Jurkat, Clone E6-1 (cell line): ENCODE results near the gene CNOT2.
"Not testable (repeated sequence)": the region's sequence is repeated elsewhere in the genome, so short reads cannot be mapped to it uniquely, and the experiment has no call there.

Experiments
- DNase-seq: peaks from one replicate; pipeline ENCODE4 v3.0.0-alpha.2; 2011; ENCODE audit warnings: low read depth, low spot score
- H3K4me3 ChIP-seq: 2 replicates; pipeline ENCODE4 v1.5.1; 2011; ENCODE audit warnings: mild to moderate bottlenecking, low read length, control low read depth, moderate library complexity

CNOT2 gene

DNA sequence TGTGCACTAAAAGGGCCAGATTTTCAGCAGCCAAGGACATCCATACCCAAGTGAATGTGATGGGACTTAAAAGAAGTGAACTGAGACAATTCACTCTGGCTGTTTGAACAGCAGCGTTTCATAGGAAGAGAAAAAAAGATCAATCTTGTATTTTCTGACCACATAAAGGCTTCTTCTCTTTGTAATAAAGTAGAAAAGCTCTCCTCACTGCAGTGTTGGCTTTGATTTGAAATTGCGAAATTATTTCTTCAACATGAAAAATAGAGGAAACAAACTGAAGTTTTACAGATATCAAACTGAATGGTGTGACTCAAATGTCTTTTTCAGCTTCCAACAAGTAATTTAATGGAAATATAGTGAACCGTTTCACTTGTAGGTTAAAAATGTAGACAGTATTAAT is 111.6 kb downstream of the CNOT2 start:
- DNase-seq = peak; percentile 45
- no peak overlapping the region for H3K4me3 ChIP-seq

DNA sequence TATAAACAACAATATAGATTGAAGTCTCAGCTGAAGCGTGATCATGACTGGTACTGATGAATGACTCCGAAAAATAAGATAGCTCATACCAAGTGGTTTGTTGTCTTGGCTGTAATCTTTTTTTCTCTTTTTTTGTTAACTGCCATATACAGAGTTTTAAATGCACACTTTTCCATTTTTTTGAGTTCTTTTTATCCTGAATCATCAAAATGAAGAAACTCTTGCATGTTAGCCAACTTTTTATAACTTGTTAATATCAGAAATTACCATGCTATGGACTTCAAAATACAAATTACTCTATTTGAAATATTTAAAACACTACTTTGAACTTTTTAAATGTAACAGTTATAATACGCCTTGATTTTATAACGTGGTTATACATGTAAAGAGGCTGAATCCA is 112.7 kb downstream of the CNOT2 start:
- no peak overlapping the region for H3K4me3 ChIP-seq
- DNase-seq = no peak

DNA sequence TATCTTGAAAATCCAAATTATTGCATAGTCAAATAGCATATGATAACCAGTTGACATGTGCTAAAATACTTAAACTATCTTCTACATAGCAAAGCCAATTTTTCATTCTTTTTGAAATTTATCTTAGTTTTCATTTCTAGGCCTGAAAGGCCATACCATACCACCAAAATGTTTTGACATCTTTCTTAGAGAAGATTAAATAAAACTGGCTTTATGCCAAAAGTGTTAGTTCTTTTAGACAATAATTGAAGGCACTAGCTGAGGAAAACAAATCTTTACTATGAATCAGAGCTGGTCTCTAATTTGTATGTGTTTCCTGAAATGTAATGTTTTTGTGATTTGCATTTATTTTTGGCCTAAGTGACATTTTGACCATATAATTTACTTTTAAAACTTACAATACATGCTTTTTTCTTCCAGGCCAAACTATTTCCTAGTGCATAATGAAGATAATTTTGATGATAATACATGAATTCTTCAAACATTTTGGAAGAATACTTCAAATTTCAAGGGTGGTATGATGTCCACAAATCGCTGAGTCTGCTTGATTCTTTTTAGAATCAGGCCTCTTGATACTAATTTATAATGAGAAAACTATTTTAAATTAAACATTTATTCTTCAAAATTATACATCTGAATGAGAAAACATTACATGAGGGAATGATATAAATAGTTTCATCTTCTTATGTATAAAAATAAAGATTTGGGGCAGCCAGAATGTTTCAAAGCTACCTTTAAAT is 116.4 kb downstream of the CNOT2 start:
- DNase-seq = no peak
- H3K4me3 ChIP-seq = no peak overlapping the region

DNA sequence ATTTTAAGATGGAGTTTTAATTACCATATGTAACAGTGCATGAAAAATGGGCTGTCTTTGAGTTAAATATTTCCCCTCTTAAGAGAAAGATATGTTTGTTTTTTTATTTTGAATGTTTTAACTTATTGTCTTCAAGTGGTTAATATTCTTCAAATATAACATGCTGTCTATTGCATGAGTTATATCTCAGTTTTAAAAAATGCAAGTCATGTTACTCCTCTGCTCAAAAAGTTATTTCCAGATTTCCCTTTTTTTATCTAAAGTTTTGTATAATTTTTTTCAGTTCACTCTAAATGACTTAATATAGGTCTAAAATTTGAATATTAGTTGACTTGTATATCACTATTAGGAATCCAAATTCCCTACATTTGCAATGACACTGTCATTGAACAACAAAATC is 117.0 kb downstream of the CNOT2 start:
- no peak for DNase-seq
- H3K4me3 ChIP-seq = no peak overlapping the region

DNA sequence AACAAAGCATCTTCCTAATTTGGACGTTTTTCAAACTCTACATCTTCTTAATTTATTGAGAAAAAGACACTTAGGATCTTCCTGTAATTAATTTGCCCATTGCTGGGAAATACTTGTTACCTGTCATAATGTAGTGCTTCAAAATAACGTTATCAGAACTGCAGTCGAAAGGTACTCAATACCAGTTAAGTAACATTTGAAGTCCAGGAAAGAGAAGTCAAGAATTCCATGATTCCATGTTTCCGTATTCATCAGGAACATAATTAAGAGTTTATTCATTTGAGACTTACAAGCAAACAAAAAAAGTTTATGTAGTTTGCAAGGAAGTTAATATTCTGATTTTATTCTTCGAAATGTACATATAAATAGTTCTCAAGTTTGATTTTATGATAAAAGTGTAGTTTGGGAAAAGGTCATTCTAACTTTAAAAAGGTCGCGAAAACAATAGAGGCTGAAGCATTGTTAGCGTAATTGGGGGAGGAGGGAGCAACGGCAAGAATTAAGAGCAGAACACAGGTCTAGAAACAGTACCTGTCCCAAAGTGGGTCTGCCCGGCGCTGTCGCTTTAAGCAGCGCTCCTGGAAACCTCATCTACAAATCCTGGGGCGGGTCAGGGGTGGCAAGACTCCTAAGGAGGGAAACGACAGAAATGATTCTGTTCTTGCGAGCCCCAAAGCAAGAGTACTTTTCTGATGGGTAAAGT is 121.6 kb downstream of the CNOT2 start:
- DNase-seq = no peak
- H3K4me3 ChIP-seq = peak overlapping the region; percentile 76

DNA sequence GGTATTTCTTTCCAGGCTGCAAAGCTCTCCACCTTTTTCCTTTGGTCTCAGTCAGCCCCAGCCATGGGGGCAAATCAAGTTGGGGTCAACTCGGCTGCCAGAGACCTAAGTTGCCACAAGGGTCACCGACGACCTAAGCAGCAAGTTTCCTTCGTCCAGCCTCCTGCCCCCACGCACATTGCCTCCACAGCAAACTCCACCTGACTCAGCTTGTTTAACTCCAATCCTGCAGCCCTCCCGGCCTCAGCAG is 122.1 kb downstream of the CNOT2 start:
- peak overlapping the region; percentile 76 for H3K4me3 ChIP-seq
- DNase-seq = no peak

DNA sequence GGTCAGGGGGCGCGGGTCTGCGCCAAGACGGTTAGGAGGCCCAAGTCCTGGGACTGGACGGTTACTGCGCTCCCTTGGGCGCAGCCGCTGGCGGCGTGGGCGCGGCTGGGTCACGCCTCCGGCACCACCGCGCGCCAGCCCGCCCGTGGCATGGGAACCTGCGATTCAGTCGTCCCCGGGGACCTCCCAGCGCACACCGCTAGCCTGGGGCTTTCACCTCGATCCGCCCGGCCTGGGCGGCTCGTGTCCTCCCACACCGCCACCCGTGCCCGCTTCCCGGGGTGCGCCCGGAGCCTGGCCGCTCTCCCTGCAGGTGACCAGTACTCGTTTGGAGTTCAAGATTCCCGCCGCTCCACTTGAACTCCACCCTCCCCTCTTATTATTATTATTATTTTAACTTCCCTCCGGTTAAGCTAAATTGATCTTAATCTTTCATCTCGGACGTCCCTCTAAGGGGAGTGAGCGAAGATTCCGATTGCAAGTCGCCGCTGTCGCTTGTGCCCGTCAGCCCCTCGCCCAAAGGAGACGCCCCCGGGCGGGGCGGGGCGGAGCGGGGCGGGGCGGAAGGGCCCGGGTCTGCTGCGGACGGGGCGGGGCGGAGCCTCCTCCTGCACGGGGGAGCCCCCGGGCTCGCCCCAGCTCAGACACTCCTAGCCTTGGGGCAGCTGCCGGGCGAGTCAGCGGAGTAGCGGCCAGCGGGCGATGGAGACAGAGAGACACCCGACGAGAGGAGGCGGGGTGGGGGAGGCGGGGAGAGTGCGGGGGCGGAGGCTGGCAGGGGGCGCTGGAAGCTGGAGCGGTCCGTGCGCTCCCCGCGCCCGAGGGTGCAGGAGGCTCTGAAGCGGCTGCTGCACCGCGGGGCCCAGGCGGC is 122.7 kb downstream of the CNOT2 start, which contains the start of gene KCNMB4:
Gene KCNMB4 (plus strand): TSS at position 643 of the 871 bp plus-strand sequence. CDS start 445 bp downstream, outside the sequence.
- DNase-seq = peak; percentile 21
- H3K4me3 ChIP-seq = peak within 1 kb of the TSS; percentile 76

DNA sequence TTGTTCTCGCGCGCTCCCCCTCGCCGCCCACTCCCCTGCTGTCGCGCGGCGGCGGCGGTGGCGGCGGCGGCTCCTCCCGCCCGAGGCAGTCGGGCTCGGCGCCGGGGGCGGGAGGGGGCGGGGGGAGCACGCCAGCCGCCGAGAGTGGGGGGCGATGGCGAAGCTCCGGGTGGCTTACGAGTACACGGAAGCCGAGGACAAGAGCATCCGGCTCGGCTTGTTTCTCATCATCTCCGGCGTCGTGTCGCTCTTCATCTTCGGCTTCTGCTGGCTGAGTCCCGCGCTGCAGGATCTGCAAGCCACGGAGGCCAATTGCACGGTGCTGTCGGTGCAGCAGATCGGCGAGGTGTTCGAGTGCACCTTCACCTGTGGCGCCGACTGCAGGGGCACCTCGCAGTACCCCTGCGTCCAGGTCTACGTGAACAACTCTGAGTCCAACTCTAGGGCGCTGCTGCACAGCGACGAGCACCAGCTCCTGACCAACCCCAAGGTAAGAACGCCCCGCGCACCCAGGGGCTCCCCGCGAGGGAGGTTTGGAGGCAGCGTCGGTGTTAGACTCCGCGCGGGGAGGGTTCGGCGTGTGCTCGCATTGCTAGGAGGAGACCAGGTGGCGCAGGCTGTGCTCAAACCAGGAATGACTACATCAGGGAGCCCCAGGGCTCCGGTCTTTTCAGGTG is 123.5 kb downstream of the CNOT2 start:
- H3K4me3 ChIP-seq = peak overlapping the region; percentile 76
- peak; percentile 40 for DNase-seq

DNA sequence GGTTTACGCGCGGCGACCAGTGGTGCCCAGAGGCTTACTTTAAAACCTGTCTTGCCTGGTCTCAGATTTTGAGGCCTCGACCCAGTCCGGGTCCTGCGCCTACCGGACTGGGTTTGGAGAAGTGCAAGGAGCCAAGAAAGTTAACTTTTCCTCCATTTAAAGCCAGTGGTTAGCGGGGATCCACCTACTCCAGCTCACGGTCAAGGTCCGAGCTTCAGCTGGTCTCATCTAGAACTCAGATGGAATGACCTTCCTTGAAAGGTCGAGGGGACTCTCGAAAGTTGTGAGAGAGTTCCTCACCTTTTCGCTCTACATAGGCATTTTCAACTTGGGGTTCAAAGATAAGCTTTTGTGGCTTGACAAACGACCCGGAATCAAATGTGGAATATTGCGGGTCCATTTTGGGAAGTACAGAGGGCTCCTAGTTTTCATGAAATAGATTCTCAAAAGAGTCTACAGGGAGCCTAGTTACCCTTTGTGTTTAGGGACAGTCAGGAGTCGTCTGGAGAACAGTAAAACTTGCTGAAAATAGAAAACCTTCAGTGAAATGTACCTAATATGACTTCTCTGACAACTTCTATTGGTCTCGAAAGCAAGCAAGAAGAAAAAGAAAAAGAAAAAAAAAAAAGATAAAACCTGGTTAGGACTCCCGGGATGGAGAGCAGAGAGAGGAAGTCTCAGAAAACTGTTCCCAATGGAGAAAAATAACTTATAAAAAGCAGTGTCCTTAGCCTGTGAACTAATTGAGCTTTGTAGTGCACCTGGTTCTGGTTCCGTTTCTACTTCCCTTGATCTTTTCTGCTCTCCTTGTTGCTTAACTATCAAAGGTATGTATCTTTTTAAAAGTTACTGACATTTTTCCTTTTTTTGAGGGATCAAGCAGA is 124.3 kb downstream of the CNOT2 start:
- no peak for DNase-seq
- H3K4me3 ChIP-seq = peak overlapping the region; percentile 76

DNA sequence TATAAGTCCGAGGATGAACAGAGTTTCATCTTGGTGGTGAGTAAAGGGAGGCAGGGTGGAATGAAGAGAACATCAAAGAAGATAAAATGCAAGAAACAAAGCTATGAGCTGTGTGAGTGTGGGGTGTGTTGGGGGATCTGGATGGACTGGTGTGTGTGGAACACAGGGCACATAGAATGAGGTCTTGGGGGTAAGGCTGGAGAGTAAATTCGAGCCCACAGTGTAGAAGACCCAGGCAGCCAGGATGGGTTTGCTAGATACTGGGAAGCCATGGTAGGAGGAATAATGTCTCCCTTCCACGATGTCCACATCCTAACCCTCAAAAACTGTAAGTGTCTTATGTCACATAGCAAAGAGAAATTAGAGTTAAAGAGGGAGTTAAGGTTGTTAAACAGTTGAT is 129.6 kb downstream of the CNOT2 start:
- no peak for DNase-seq
- no peak overlapping the region for H3K4me3 ChIP-seq

DNA sequence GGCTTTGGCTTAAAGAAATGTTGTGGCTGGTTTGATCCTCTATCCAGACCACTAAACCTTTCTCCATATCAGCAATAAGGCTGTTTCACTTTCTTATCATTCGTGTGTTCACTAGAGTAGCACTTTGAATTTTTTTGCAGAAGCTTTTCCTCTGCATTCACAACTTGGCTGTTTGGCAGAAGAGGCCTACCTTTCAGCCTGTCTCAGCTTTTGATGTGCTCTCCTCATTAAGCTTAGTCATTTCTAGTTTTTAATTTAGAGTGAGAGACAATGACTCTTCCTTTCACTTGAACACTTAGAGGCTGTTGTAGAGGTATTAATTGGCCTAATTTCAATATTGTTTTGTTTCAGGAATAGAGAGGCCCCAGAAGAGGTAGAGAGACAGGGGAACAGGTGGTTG is 136.6 kb downstream of the CNOT2 start:
- DNase-seq = no peak

DNA sequence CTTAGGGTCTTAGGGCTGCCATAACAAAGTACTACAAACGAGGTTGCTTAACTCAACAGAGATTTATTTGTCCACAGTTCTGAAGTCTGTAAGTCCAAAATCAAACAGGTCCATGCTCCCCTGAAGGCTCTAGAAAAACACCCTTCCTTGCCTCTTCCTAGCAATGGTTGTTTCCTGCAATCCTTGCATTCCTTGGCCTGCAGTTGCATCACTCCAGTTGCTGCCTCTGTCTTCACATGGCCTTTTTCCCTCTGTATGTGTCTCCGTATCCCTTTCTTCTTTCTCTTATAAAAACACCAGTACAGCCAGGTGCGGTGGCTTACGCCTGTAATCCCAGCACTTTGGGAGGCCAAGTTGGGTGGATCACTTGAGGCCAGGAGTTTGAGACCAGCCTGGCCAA is 140.3 kb downstream of the CNOT2 start:
- H3K4me3 ChIP-seq = no peak overlapping the region
- DNase-seq = no peak

More for the DNA sequence above, 136.6 kb downstream of the CNOT2 start:
- H3K4me3 ChIP-seq = no peak overlapping the region

DNA sequence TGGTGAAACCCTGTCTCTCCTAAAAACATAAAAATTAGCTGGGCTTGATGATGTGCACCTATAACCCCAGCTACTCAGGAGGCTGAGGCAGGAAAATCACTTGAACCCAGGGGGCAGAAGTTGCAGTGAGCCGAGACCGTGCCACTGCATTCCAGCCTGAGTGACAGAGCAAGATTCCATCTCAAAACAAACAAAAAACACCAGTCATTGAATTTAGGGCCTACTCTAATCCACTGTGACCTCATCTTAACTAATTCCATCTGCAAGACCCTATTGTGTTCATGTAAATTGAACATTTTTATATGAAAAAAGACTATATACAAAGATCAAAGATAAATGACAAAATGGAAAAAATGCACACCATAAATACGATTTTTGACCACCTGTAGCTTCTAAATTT is 140.7 kb downstream of the CNOT2 start:
- no peak overlapping the region for H3K4me3 ChIP-seq
- DNase-seq = no peak

DNA sequence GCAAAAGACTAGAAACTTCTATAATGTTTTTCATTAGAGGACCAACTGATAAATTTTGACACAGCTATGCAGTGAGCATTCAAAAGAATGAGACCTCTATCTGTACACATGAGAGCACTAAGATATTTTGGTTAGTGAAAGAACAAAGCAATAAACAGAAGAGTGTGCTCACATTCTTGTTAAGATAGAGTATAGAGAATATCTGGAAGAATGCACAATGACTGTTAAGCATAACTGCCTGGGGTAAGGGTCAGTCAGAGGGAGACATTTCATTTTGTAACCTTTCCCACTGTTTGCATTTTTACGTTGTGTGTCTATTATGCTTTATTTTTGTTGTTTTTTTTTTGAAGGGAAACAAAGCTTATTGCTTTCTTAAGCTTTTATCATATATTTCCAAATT is 143.5 kb downstream of the CNOT2 start:
- H3K4me3 ChIP-seq = no peak overlapping the region
- DNase-seq = no peak

DNA sequence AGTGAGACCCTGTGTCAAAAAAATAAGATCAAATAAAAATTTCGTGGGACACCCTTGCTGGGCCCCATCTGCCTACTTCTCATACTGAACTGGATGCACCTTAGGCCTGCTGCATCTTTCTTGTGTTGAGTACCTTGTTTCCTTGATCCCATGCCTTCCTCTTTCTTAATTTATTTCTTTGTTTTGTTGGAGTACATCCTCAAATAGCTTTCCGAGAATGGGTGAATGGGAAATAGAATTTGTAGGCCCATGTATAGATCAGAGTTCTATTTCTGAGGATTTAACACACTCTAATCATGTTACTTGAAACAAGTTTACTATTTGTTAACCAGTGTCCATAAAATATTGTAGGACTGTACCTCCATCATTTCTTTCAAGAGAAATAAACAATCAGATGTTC is 146.4 kb downstream of the CNOT2 start:
- DNase-seq = no peak
- H3K4me3 ChIP-seq = no peak overlapping the region

DNA sequence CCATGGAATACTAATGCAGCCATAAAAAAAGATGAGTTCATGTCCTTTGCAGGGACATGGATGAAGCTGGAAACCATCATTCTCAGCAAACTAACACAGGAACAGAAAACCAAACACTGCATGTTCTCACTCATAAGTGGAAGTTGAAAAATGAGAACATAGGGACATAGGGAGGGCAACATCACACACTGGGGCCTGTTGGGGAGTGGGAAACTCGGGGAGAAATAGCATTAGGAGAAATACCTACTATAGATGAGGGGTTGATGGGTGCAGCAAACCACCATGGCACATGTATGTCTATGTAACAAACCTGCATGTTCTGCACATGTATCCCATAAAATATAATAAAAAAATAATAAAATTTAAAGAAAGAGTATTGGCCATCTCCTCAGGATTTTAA is 149.4 kb downstream of the CNOT2 start:
- not testable (repeated sequence) for H3K4me3 ChIP-seq, DNase-seq

DNA sequence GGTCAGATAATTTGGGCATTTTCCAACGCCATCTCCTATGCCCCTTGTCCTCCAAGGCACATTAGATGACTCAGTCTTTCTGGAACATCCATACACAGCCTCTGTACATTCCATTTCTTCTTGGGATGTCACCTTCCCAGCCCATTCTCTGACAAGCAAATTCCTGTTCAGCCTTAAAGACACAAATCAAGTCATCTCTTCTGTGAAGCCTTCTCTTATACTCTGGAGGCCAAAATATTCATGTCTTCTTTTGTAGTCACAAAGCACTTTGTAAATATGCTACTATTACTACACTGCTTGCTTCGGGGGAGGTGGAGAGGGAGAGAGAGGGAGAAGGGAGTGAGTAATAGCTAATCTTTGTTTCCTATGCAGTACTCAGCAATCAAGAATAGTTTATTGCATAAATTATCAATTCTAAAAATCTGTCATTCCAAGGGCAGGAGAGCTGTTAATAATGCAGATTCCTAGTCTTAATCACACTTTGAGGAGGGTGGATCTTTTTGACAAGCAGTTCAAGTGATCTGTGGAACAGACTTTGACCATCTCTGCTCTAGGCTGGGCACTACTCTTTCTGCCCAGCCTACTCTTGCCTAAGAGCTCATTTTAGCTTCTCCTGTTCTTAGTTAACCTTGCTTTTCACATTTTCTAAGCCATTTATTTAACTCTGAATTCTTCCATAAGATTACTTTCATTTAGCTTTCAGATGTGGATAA is 150.7 kb downstream of the CNOT2 start:
- DNase-seq = no peak
- H3K4me3 ChIP-seq = no peak overlapping the region

DNA sequence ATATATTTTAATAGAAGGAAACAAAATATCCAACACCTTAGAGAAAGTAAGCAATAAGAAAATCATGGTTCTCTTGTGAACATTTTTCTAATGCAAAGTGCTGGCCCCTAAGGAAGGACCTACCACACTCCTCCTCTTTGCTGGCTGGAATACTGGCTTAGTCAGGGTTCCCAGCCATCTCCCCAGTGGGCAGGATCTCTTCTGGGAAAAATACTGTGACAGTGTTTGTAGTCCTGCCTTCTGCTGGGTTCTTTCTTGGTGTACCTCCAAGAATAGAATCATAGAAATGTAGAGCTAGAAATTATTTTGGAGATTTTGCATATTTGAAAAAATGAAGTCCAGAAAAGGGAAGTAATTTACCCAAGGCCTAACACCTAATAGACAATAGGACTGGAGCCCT is 154.8 kb downstream of the CNOT2 start:
- no peak for DNase-seq
- H3K4me3 ChIP-seq = no peak overlapping the region
